ENCODE results near the gene RFNG. TPM values are rescaled to one million over a fixed set of nuclear protein-coding genes. Genes with fewer than 3 reads are reported as not detected.

RFNG gene
- total RNA-seq, 1 experiment from 2014 or later, result 52.0 TPM

DNA sequence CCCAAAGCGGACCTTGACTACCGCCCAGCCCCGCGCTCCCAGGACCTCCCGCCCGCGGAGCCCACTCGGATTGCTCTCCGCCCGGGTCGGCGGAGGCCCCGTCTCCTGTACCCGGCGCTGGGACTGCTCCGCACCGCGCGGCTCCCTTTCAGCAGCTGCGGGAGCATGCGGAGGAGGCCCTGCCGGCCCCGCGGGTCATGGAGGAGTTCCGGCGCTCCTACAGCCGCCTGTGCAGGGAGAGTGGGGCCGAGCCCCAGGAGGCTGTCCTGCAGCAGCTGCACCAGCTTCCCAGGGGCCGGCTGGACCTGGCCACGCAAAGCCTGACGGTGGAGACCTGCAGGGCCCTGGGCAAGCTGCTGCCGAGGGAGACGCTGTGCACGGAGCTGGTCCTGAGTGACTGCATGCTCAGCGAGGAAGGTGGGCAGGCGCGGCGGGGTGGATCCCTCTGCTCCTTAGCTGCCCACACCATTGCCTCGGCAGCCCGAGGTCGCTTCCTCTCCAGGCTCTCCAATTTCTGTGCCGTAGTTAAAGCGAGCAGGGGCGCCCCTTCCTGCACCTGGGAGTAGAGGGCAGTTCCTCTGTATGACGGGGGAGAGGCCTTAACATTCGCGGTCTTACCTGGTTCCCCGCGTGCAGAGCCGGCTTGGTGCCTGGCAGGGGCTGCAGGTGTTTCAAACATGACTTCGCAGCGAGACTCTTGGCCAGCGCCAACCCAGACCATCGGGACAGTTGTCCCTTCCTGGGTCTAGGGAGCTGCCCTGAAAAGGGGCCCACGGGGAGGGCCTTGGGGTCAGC is 28.0 kb downstream of the RFNG start:
- intact Hi-C loops (cut with micrococcal nuclease), result loop anchor here (1.0 to 5.0 kb wide), 3 partner anchors 8 to 729 kb away; partner anchors contain the start of genes PCYT2, RAC3 and TBCD
- ATAC-seq, result peak; percentile 2
- DNase-seq (ENCODE audit: low read depth, low spot score), result no peak
- H3K27ac ChIP-seq (ENCODE audit: low read depth, low read length), result peak overlapping the region; percentile 87
- no peaks in the 10 kb centered on the region for H3K9me2 ChIP-seq (ENCODE audit: insufficient read depth)
- H4K20me1 ChIP-seq (ENCODE audit: insufficient read depth), result peaks cover 4% of the 10 kb centered on the region; the same call in 1 of the 2 replicates
- CTCF ChIA-PET, result interaction anchor here (0.6 to 5.3 kb wide), 13 partner anchors 7 to 289 kb away, joined by 3 to 151 read pairs (median 7); partner anchors contain the start of genes ARHGDIA, DCXR, NOTUM and PCYT2
- no peak overlapping the region for H2AFZ ChIP-seq (ENCODE audit: low read depth, low read length, poor library complexity, severe bottlenecking)
- H3K4me1 ChIP-seq (ENCODE audit: control insufficient read depth in 1 of 2, insufficient read depth in 2 of 2, low read length in 2 of 2), result peaks cover 25 to 42% of the 10 kb centered on the region in 2 experiments
- BruUV-seq (replicated peaks), result no TSS peak
- peaks cover 46% of the 10 kb centered on the region for H3K79me2 ChIP-seq (ENCODE audit: insufficient read depth, low read length)
- H3K27me3 ChIP-seq (ENCODE audit: insufficient read depth, low read length), result no peaks in the 10 kb centered on the region
- peak overlapping the region; percentile 89 to 97 for H3K4me3 ChIP-seq (replicated peaks in 1 of 2; ENCODE audit: low read depth in 1 of 2, low read length in 2 of 2)
- H3K9ac ChIP-seq (ENCODE audit: low read length), result peak overlapping the region; percentile 90
- peaks cover 0 to 3% of the 10 kb centered on the region in 2 experiments; a peak in 1 of 4 replicates for H3K36me3 ChIP-seq (ENCODE audit: control insufficient read depth in 1 of 2, insufficient read depth in 2 of 2, low read length in 2 of 2)
- TF ChIP-seq SIN3A (IDR thresholded peaks at IDR 0.05; ENCODE audit: low read depth) (no peak), ZFX (IDR thresholded peaks at IDR 0.05) (peak; percentile 86; the same call in 1 of the 2 replicates)
- RAD21 ChIA-PET (ENCODE audit: low non-redundant PET in 1 of 2, low total read pairs in 2 of 2, uncharacterized antibody in 2 of 2, unreplicated experiment in 2 of 2), result interaction anchor here (0.5 to 5.3 kb wide), 8 partner anchors 14 to 131 kb away, joined by 3 to 50 read pairs (median 8); partner anchors contain the start of genes NOTUM (in 2 of the 2) and DCXR (in 1 of the 2)
- peak overlapping the region; percentile 99 for H3K4me2 ChIP-seq (ENCODE audit: low read length)
- no peaks in the 10 kb centered on the region for H3K9me3 ChIP-seq (ENCODE audit: control insufficient read depth in 1 of 2, insufficient read depth in 1 of 2, low read depth in 1 of 2, low read length in 2 of 2)
- POLR2A ChIA-PET, result interaction anchor here (0.6 to 1.9 kb wide), 14 partner anchors 8 to 358 kb away, joined by 3 to 6 read pairs (median 4); partner anchors contain the start of genes DCXR, MAFG and RAC3

DNA sequence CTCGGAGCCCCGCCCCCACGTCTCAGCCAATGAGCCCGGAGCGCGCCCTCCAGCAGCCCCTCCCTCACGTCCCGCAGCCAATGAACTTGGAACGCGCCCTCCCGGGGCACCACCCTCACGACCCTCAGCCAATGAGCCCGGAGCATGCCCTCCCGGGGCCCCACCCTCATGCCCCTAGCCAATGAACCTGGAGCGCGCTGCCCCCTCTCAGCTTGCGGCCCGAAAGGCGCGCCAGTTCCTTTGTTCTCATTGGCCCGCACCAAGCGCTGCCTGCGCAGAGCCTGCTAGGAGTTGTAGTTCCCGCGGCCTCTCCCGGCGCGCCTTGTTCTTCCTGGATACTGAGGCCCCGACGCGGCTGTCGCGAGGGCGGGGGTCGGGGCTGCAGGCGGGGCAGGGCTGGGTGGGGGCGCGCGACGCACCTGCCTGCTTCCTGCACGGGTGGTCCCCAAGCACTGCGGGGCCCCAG is 28.6 kb downstream of the RFNG start, which contains the start of gene LRRC45:
LRRC45 (plus strand) TSS at position 325 of the 466 bp plus-strand sequence. CDS start 339 bp downstream, outside the sequence.
- peak; percentile 100 for DNase-seq (ENCODE audit: low read depth, low spot score)
- Histone ChIP-seq H3K9me2 (ENCODE audit: insufficient read depth) (no peaks in the 10 kb centered on the region), H3K9me3 (ENCODE audit: control insufficient read depth in 1 of 2, insufficient read depth in 1 of 2, low read depth in 1 of 2, low read length in 2 of 2) (no peaks in the 10 kb centered on the region), H3K27ac (ENCODE audit: low read depth, low read length) (peak within 1 kb of the TSS; percentile 96), H3K4me2 (ENCODE audit: low read length) (peak within 1 kb of the TSS; percentile 99), H3K79me2 (ENCODE audit: insufficient read depth, low read length) (peaks cover 46% of the 10 kb centered on the region), H2AFZ (ENCODE audit: low read depth, low read length, poor library complexity, severe bottlenecking) (no peak within 1 kb of the TSS), H3K4me1 (ENCODE audit: control insufficient read depth in 1 of 2, insufficient read depth in 2 of 2, low read length in 2 of 2) (peaks cover 29 to 47% of the 10 kb centered on the region in 2 experiments), H3K9ac (ENCODE audit: low read length) (peak within 1 kb of the TSS; percentile 98), H3K27me3 (ENCODE audit: insufficient read depth, low read length) (no peaks in the 10 kb centered on the region), H4K20me1 (ENCODE audit: insufficient read depth) (peaks cover 4% of the 10 kb centered on the region; the same call in 1 of the 2 replicates), H3K4me3 (replicated peaks in 1 of 2; ENCODE audit: low read depth in 1 of 2, low read length in 2 of 2) (peak within 1 kb of the TSS; percentile 89 to 100), H3K36me3 (ENCODE audit: control insufficient read depth in 1 of 2, insufficient read depth in 2 of 2, low read length in 2 of 2) (peaks cover 0 to 9% of the 10 kb centered on the region in 2 experiments; a peak in 1 of 4 replicates)
- POLR2A ChIA-PET, result interaction anchor here (0.6 to 1.9 kb wide), 16 partner anchors 8 to 473 kb away, joined by 3 to 6 read pairs (median 4); partner anchors contain the start of genes DCXR, MAFG and RAC3
- BruUV-seq (replicated peaks), result no TSS peak
- CTCF ChIA-PET, result interaction anchor here (0.6 to 5.3 kb wide), 20 partner anchors 7 to 347 kb away, joined by 3 to 151 read pairs (median 5); partner anchors contain the start of genes ARHGDIA, DCXR, MAFG and NOTUM
- RAD21 ChIA-PET (ENCODE audit: low non-redundant PET in 1 of 2, low total read pairs in 2 of 2, uncharacterized antibody in 2 of 2, unreplicated experiment in 2 of 2), result interaction anchor here (0.6 to 5.3 kb wide), 8 partner anchors 15 to 288 kb away, joined by 3 to 50 read pairs (median 8); partner anchors contain the start of genes NOTUM (in 2 of the 2) and DCXR (in 1 of the 2)
- intact Hi-C loops (cut with micrococcal nuclease), result loop anchor here (1.0 to 5.0 kb wide), 3 partner anchors 8 to 729 kb away; partner anchors contain the start of genes PCYT2, RAC3 and TBCD
- peak; percentile 87 for ATAC-seq
- TF ChIP-seq EZH2phosphoT487 (IDR thresholded peaks at IDR 0.05; ENCODE audit: borderline replicate concordance) (no peak), ELF1 (IDR thresholded peaks at IDR 0.05; ENCODE audit: borderline replicate concordance, low read depth) (no peak; the same call in 1 of the 2 replicates), FOSL1 (IDR thresholded peaks at IDR 0.05; ENCODE audit: low read depth) (no peak), ZNF274 (IDR thresholded peaks at IDR 0.05; ENCODE audit: low read depth, low read length) (no peak), POLR2AphosphoS5 (IDR thresholded peaks at IDR 0.05; ENCODE audit: low read depth, low read length) (no peak), EZH2 (IDR thresholded peaks at IDR 0.05) (no peak), EGR1 (IDR thresholded peaks at IDR 0.05; ENCODE audit: low read depth) (no peak), TCF7L2 (IDR thresholded peaks at IDR 0.05; ENCODE audit: borderline replicate concordance, extremely low read depth, insufficient read depth, insufficient read length) (peak; percentile 22), JUND (IDR thresholded peaks at IDR 0.05) (no peak), YY1 (IDR thresholded peaks at IDR 0.05; ENCODE audit: extremely low read depth, insufficient replicate concordance, low read depth, low read length) (no peak), SP1 (IDR thresholded peaks at IDR 0.05; ENCODE audit: low read depth) (peak; percentile 99), SIN3A (IDR thresholded peaks at IDR 0.05; ENCODE audit: low read depth) (no peak), CBX3 (IDR thresholded peaks at IDR 0.05; ENCODE audit: low read depth) (no peak)
- TF ChIP-seq, protein P1, sequence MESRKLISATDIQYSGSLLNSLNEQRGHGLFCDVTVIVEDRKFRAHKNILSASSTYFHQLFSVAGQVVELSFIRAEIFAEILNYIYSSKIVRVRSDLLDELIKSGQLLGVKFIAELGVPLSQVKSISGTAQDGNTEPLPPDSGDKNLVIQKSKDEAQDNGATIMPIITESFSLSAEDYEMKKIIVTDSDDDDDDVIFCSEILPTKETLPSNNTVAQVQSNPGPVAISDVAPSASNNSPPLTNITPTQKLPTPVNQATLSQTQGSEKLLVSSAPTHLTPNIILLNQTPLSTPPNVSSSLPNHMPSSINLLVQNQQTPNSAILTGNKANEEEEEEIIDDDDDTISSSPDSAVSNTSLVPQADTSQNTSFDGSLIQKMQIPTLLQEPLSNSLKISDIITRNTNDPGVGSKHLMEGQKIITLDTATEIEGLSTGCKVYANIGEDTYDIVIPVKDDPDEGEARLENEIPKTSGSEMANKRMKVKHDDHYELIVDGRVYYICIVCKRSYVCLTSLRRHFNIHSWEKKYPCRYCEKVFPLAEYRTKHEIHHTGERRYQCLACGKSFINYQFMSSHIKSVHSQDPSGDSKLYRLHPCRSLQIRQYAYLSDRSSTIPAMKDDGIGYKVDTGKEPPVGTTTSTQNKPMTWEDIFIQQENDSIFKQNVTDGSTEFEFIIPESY (IDR thresholded peaks at IDR 0.05; ENCODE audit: extremely low read depth, insufficient replicate concordance, low read length), result no peak
- TF ChIP-seq, protein P2, sequence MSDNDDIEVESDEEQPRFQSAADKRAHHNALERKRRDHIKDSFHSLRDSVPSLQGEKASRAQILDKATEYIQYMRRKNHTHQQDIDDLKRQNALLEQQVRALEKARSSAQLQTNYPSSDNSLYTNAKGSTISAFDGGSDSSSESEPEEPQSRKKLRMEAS (IDR thresholded peaks at IDR 0.05), result peak; percentile 34; the same call in 1 of the 2 replicates
